HepG2 (cell line): Measurements from ENCODE around the gene MROH2A. TPM values are rescaled to one million over a fixed set of nuclear protein-coding genes. Genes with fewer than 3 reads are reported as not detected.
A peak's percentile ranks its signal among the peaks of the same experiment; 100 is the strongest.

ENCODE experiments used
- BRD4 ChIP-seq: sonication (generic); formaldehyde crosslinking; IDR thresholded peaks from 2 replicates; pipeline ENCODE4 v1.4.0; 2020; ENCODE audit warnings: missing genetic modification reagents
- DMTF1 ChIP-seq: sonication (generic); formaldehyde crosslinking; IDR thresholded peaks from 2 replicates; pipeline ENCODE4 v1.4.0; 2020; ENCODE audit warnings: mild to moderate bottlenecking, missing genetic modification reagents
- DNMT3B ChIP-seq: conservative IDR thresholded peaks from 2 replicates; pipeline ENCODE4 v1.6.1; 2016; ENCODE audit warnings: missing biosample characterization, control low read depth
- HNF4A ChIP-seq: sonication (generic); formaldehyde crosslinking; IDR thresholded peaks from 2 replicates; pipeline ENCODE4 v1.4.0; 2020; ENCODE audit warnings: missing genetic modification reagents
- SETDB1 ChIP-seq: sonication (generic); formaldehyde crosslinking; IDR thresholded peaks from 2 replicates; pipeline ENCODE4 v1.5.1; 2020; ENCODE audit warnings: missing genetic modification reagents, mild to moderate bottlenecking, borderline replicate concordance
- SMAD9 ChIP-seq: sonication (generic); formaldehyde crosslinking; IDR thresholded peaks from 2 replicates; pipeline ENCODE4 v1.5.1; 2020; ENCODE audit warnings: mild to moderate bottlenecking, missing genetic modification reagents
- SOX5 ChIP-seq: IDR thresholded peaks from 2 replicates; pipeline ENCODE4 v1.6.1; 2016; ENCODE audit warnings: borderline replicate concordance
- TBX2 ChIP-seq: sonication (generic); formaldehyde crosslinking; IDR thresholded peaks from 2 replicates; pipeline ENCODE4 v1.5.0; 2020; ENCODE audit warnings: missing genetic modification reagents, mild to moderate bottlenecking, borderline replicate concordance
- TEAD3 ChIP-seq: optimal IDR thresholded peaks from 2 replicates; pipeline ENCODE3; 2016; ENCODE audit warnings: borderline replicate concordance
- ZBTB40 ChIP-seq, 2 experiments: fragments of 450-650 bp in 1 of 2; sonication (generic) in 1 of 2; formaldehyde crosslinking in 1 of 2; IDR thresholded peaks; 2 replicates each; pipeline versions ENCODE4 v1.6.1 to v1.8.0; 2016 to 2022; ENCODE audit warnings: antibody characterized with exemption in 1 of 2, mild to moderate bottlenecking in 1 of 2, missing genetic modification reagents in 1 of 2
- ZBTB43 ChIP-seq: sonication (generic); formaldehyde crosslinking; conservative IDR thresholded peaks from 2 replicates; pipeline ENCODE4 v1.4.0; 2020; ENCODE audit warnings: missing genetic modification reagents
- polyA plus RNA-seq, 8 experiments: library from polyadenylated mRNA; depleted of rRNA in 3 of 8; stranded (reverse) in 7 of 8; unstranded in 1 of 8; fragments of >200 nt; fragmentation: Illumina TruSeq in 4 of 8; extraction: Trizol in 4 of 8; gene quantifications; 2 replicates each; pipeline versions ENCODE4 v1.2.1 to v1.2.3, GENCODE V29; 2011 to 2016; ENCODE audit warnings: low read depth in 4 of 8, missing spikeins in 1 of 8, mixed read lengths in 1 of 8; ENCODE audit not compliant: insufficient read depth in 1 of 8
- total RNA-seq, 5 experiments: library from RNA; depleted of rRNA; stranded (reverse); fragments of >200 nt; fragmentation: Illumina TruSeq; extraction: Trizol; gene quantifications; 2 replicates each; pipeline ENCODE4 v1.2.3, GENCODE V29; 2016; ENCODE audit warnings: low read depth in 1 of 5
- TF ChIP-seq, protein P1 (sequence below): sonication (generic); formaldehyde crosslinking; IDR thresholded peaks from 2 replicates; pipeline ENCODE4 v1.9.0; 2021; ENCODE audit warnings: missing genetic modification reagents, borderline replicate concordance

MROH2A gene
- total and polyA plus RNA-seq, 2 of the 13 experiments (the other 11 are each of a cell fraction or from before 2014, with no cell fraction given) = 0.03 to 0.04 TPM

DNA sequence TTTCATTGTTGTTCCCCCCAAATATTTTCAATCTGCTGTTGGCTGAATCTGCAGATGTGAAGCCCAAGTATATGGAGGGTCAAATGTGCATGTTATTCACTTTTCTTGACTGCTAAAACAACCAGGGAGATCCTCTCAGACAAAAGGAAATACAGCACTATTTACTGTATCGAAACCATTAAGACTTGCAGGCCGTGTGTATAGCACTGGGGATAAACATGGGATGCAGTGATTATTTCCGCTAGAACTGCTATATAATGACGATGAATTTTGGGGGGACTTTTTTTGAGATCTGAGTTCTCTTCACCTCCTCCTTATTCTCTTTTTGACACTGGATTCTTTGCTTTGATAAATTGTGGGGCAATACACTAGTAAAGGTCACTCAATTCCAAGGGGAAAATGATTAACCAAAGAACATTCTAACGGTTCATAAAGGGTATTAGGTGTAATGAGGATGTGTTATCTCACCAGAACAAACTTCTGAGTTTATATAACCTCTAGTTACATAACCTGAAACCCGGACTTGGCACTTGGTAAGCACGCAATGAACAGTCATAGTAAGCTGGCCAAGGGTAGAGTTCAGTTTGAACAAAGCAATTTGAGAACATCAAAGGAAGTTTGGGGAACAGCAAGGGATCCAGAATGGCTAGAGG is 21.6 kb upstream of the MROH2A start (continued):
- no peak for TF ChIP-seq ZBTB40 (IDR thresholded peaks at IDR 0.05)
- TF ChIP-seq ZBTB40 (CRISPR knock-in tag; IDR thresholded peaks at IDR 0.05) = peak; percentile 31; the same call in 1 of the 2 replicates
- TF ChIP-seq SOX5 = peak; percentile 98
- TF ChIP-seq DMTF1 (CRISPR knock-in tag) = no peak
- TF ChIP-seq HNF4A (CRISPR knock-in tag) = peak; percentile 95
- TF ChIP-seq, protein P1, sequence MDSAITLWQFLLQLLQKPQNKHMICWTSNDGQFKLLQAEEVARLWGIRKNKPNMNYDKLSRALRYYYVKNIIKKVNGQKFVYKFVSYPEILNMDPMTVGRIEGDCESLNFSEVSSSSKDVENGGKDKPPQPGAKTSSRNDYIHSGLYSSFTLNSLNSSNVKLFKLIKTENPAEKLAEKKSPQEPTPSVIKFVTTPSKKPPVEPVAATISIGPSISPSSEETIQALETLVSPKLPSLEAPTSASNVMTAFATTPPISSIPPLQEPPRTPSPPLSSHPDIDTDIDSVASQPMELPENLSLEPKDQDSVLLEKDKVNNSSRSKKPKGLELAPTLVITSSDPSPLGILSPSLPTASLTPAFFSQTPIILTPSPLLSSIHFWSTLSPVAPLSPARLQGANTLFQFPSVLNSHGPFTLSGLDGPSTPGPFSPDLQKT (CRISPR knock-in tag) = no peak
- TF ChIP-seq ZBTB43 (CRISPR knock-in tag) = peak; percentile 76
- TF ChIP-seq BRD4 (CRISPR knock-in tag) = no peak
- TF ChIP-seq SMAD9 (CRISPR knock-in tag) = no peak
- no peak for TF ChIP-seq SETDB1
- TF ChIP-seq TBX2 (CRISPR knock-in tag) = peak; percentile 100
- TF ChIP-seq DNMT3B (CRISPR knock-in tag) = 0 out of 2 replicates have a peak, but pooled peaks have one; percentile 90
- peak; percentile 96 for TF ChIP-seq TEAD3 (CRISPR knock-in tag)
